GM12864 (cell line): ENCODE data around the gene BCKDHB.

Experiments used
- DNase-seq: peaks from one replicate; pipeline ENCODE4 v3.0.0-alpha.2; 2011; ENCODE audit warnings: low read depth
- H3K4me3 ChIP-seq: 2 replicates; pipeline ENCODE4 v1.5.1; 2011; ENCODE audit warnings: mild to moderate bottlenecking, low read depth, low read length, control low read depth
- CTCF ChIP-seq: IDR thresholded peaks from 2 replicates; pipeline ENCODE4 v1.5.1; 2011; ENCODE audit warnings: low read depth, mild to moderate bottlenecking, moderate library complexity, low read length, control low read depth, inconsistent platforms; ENCODE audit errors: missing control alignments

Gene BCKDHB

DNA sequence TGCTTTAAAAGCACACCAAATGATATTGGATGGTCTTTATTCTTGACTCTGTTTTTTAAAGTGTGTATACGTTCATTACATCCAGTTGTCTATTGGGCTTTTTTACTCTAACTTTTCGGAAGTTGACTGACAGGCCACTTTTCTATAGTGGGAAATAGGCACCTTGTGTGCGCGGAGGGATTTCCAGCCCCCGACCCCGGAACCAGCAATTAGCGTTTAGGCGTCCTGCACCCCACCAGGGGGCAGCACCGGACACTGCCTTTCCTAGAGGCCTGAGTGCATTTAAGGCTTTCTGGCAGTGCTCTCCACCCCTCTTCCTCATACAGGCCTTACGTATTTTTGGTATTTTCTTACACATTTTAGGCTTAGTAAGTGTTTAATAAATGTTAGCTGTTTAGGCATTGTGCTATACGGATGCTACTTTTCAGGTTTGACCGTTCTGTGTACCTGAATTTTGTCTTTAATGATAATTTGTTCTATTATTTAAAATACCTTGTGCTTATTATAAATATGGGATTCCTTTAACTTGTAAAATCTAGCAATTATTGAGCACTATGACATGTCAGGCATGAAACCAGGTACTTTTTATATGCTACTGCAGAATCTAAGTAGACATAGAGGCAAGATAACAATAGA lies 231.8 kb downstream of the BCKDHB start:
- TF ChIP-seq CTCF = peak; percentile 85
- no peak overlapping the region for H3K4me3 ChIP-seq
- DNase-seq = peak; percentile 18

DNA sequence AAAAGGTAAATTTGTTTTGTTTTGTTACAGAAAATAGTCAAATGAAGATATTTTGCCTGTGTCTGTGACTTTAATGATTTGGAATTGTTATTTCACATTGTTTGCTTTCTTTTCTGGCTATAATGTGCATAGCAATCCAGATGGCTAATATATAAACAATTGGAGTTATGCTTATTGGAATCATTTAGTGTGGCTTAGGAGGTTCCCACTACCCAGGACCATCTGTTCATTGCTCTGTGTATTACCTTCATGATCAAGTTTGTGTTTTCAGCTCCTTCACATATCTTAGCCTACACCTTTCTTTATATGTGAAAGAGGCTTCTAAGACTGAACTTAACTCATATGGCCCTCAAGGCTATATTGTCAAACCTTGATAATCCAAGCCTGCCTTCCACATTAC lies 232.9 kb downstream of the BCKDHB start:
- DNase-seq = no peak
- TF ChIP-seq CTCF = no peak
- H3K4me3 ChIP-seq = no peak overlapping the region

DNA sequence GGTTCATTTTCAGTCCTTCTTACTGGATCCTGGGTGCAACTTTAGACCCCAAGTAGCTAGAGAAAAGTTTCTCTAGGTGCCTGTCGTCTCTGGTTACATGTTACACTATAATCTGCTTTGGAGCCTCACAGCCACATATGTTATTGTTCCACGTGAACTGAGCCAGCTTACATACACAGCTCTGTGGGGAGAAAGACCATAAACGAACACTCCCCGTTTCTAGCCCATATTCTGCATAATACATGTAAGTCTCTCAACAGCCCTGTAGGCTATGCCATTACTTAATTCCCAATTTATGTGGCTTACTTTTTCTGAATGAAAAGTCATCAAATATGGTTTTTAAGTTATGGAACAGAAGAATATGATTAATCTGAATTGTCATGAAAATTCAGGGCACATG lies 233.8 kb downstream of the BCKDHB start:
- H3K4me3 ChIP-seq = no peak overlapping the region
- DNase-seq = no peak
- no peak for TF ChIP-seq CTCF

- no peak overlapping the region for H3K4me3 ChIP-seq
- DNase-seq = no peak
- no peak for TF ChIP-seq CTCF
Observed at GRCh38 chr6:80340686-80341085, 234.2 kb downstream of the BCKDHB start.

DNA sequence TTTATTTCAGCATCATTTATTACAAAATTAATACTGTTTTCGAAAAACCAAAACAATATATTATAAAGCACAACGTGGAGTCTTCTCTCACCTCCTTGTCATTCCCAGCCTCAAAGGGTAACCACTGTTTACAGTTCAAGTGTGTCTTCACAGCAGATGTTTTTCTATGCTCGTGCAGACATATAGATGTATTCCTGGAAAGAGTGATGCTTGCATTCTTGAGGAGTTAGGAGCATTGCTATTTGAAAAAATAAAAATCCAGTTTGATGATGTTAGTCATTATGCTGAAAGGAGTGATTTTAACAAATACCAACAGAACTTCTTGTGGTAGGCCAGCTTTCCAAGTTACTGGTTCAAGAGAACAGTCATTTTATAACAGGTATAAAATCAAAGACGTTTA lies 234.9 kb downstream of the BCKDHB start:
- TF ChIP-seq CTCF = no peak
- no peak overlapping the region for H3K4me3 ChIP-seq
- DNase-seq = no peak

DNA sequence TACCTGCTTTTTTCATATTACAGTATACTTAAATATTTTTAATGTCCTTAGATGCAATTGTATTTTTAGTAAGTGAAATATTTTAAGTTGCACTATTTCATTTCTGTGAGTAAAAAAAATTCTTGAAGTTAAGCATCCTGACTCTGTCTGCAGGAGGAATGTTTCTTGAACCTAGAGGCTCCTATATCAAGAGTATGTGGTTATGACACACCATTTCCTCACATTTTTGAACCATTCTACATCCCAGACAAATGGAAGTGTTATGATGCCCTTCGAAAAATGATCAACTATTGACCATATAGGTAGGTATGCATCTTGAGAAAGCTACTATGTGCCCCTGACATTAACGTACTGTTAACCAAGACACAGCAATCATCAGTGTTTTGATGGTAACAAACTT lies 237.0 kb downstream of the BCKDHB start:
- no peak overlapping the region for H3K4me3 ChIP-seq
- no peak for DNase-seq
- no peak for TF ChIP-seq CTCF

DNA sequence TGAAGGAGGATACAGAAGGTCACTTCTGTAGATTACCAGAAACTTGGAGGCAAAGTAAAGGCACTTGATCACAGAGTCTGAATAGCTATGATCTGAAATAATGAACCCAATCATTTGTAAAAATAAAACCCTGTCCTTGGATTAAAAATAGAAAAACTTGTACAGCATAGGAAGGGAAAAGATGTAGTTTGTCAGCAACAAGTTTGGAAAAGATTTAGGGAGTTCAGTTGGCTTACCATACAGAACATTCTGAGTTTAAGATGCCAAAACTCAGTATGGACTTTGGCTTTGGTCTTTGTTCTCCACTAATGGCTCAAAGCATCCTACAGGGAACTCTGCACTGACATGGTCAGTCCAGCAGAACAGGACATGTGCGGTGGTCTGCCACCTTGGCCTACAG lies 240.6 kb downstream of the BCKDHB start:
- H3K4me3 ChIP-seq = no peak overlapping the region
- TF ChIP-seq CTCF = no peak
- DNase-seq = no peak
